GM12878 (cell line): Measurements from ENCODE around the gene PDLIM4.

ENCODE experiments used
- POLR2AphosphoS5 ChIP-seq: IDR thresholded peaks from 2 replicates; pipeline ENCODE4 v1.6.1; 2011; ENCODE audit warnings: mild to moderate bottlenecking, low read length, inconsistent platforms
- TF ChIP-seq, protein P1 (sequence below), 3 experiments: IDR thresholded peaks in 2 of 3; conservative IDR thresholded peaks in 1 of 3; 2 replicates each; pipeline ENCODE4 v1.5.1; 2011; ENCODE audit warnings: low read depth in 3 of 3, low read length in 3 of 3, mild to moderate bottlenecking in 3 of 3, control low read depth in 2 of 3, moderate library complexity in 2 of 3, inconsistent platforms in 1 of 3, mixed read lengths in 1 of 3; ENCODE audit not compliant: control insufficient read depth in 2 of 3, insufficient read depth in 1 of 3; ENCODE audit errors: extremely low read depth in 1 of 3
- TF ChIP-seq, protein P2 (sequence below): fragments of 450-650 bp; IDR thresholded peaks from 2 replicates; pipeline ENCODE4 v1.6.1; 2017; ENCODE audit warnings: mild to moderate bottlenecking, low read depth, inconsistent platforms; ENCODE audit not compliant: poor library complexity, severe bottlenecking

DNA sequence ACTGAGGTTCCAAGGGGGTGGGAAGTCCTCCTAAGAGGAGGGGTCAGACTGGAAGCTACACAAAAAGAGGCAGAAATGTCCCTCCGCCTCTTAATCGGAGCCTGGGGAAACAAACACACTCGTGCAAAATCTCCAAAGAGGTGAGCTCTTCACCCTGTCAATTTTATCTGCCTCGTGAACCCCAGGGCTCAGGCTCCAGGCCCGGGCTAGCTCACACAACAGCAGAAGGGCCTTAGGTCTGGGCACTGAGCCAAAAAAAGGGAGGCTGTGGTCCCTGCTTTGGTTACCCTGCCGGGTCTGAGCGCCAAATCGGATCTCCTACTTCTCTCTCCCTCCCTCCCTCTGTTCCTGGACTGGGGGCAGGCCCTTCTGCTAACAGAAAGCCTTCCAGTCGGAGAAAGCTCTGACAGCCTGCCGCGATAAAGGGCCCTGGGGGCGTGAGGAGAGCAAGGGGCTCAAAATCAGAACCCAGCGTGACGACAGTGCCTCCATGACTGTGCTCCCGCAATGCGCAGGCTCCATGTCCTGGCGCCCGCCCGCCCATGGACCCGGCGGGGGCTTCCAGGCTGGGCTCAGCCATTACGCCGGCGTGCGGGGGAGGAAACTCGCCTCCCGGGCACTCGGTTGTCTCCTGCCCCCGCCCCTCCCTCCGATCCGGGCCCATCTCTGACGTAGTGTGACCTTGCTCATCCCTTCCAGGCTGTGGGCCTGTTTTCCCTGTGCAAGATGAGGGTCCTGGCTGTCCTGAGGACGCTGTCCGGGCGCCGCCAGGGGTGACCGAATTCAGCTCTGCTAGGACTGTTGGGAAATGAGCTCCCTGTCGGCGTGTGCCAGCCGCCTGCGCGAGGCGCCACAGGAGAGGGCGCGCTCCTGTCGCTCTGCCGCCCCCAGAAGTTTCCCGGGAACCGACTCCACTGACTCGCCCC, 35.8 kb downstream of the PDLIM4 start:
- TF ChIP-seq, protein P1, sequence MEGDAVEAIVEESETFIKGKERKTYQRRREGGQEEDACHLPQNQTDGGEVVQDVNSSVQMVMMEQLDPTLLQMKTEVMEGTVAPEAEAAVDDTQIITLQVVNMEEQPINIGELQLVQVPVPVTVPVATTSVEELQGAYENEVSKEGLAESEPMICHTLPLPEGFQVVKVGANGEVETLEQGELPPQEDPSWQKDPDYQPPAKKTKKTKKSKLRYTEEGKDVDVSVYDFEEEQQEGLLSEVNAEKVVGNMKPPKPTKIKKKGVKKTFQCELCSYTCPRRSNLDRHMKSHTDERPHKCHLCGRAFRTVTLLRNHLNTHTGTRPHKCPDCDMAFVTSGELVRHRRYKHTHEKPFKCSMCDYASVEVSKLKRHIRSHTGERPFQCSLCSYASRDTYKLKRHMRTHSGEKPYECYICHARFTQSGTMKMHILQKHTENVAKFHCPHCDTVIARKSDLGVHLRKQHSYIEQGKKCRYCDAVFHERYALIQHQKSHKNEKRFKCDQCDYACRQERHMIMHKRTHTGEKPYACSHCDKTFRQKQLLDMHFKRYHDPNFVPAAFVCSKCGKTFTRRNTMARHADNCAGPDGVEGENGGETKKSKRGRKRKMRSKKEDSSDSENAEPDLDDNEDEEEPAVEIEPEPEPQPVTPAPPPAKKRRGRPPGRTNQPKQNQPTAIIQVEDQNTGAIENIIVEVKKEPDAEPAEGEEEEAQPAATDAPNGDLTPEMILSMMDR (IDR thresholded peaks at IDR 0.05 in 2 of 3, conservative IDR thresholded peaks at IDR 0.05 in 1 of 3; ENCODE audit: control insufficient read depth in 2 of 3, extremely low read depth in 1 of 3, insufficient read depth in 1 of 3, low read depth in 3 of 3, low read length in 3 of 3) = peak in 2 of 3 experiments; percentile 10 to 18; a peak in 2 of 6 replicates
- TF ChIP-seq, protein P2, sequence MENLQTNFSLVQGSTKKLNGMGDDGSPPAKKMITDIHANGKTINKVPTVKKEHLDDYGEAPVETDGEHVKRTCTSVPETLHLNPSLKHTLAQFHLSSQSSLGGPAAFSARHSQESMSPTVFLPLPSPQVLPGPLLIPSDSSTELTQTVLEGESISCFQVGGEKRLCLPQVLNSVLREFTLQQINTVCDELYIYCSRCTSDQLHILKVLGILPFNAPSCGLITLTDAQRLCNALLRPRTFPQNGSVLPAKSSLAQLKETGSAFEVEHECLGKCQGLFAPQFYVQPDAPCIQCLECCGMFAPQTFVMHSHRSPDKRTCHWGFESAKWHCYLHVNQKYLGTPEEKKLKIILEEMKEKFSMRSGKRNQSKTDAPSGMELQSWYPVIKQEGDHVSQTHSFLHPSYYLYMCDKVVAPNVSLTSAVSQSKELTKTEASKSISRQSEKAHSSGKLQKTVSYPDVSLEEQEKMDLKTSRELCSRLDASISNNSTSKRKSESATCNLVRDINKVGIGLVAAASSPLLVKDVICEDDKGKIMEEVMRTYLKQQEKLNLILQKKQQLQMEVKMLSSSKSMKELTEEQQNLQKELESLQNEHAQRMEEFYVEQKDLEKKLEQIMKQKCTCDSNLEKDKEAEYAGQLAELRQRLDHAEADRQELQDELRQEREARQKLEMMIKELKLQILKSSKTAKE = no peak
- TF ChIP-seq POLR2AphosphoS5 = 0 out of 2 replicates have a peak, but pooled peaks have one; percentile 45
